ENCODE data around the gene TNNC1. TPM values are rescaled to one million over a fixed set of nuclear protein-coding genes. Genes with fewer than 3 reads are reported as not detected.

The TNNC1 gene
- total and polyA plus RNA-seq, 2 of the 13 experiments (the other 11 are each of a cell fraction or from before 2014, with no cell fraction given): 11.8 to 36.4 TPM

DNA sequence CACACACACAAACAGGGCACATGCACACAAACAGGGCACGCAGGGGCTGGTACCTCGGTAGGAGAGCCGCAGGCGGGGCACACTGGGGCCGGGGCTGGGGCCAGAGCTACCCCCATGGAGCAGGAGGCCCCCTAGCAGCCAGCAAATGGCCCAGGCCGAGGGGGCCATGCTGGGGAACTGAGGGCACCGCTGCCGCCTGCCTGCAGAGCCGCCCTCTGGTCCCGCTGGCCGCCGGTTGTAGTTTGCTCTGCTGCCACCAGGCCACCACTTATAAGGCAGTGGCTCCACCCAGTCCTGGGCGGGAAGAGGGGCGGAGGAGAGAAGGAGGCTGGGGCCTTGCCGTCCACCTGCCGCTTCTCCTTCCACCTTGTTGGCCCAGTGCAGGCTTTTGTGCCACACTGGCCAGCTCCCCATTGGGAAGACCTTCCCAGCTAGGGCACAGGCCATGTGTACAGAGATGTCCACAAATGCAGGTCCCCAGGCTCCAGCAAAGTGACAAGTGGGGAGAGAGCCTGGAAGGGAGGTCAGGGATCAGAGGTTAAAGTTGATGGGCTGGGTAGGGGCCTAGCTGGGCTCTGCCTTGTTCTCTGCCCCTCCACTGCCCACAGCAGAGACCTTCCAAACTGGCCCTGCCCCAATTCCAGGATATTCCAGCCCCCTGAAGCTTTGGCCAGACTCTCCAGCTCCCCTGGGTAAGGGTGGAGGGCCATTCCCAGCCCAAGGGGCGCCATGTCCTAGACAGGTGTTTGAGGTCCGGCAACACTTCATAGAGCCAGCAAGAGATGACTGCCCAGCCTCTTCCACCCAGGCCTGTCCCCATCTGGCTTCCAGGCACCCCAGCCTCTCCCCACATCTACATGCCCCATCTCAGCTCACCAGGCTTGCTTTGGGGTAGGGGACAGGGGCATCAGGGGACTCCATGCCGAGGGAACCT, 8.7 kb downstream of the TNNC1 start, which contains the start of gene SEMA3G (continued):
- TF ChIP-seq CEBPZ (IDR thresholded peaks at IDR 0.05; ENCODE audit: low read length) (no peak), ELF4 (CRISPR knock-in tag; IDR thresholded peaks at IDR 0.05; ENCODE audit: borderline replicate concordance) (no peak), CHD2 (IDR thresholded peaks at IDR 0.05; ENCODE audit: low read depth, low read length) (no peak), ZNF572 (CRISPR knock-in tag; IDR thresholded peaks at IDR 0.05) (peak; percentile 14; the same call in 1 of the 2 replicates), NCOA2 (CRISPR knock-in tag; IDR thresholded peaks at IDR 0.05) (0 out of 2 replicates have a peak, but pooled peaks have one; percentile 10), EHMT2 (IDR thresholded peaks at IDR 0.05; ENCODE audit: borderline replicate concordance, low read depth, low read length) (no peak), ZNF292 (CRISPR knock-in tag; IDR thresholded peaks at IDR 0.05; ENCODE audit: borderline replicate concordance, low read depth) (peak; percentile 32; the same call in 1 of the 2 replicates), MBNL3 (CRISPR knock-in tag; conservative IDR thresholded peaks at IDR 0.05) (no peak), XRCC5 (optimal IDR thresholded peaks at IDR 0.05; ENCODE audit: low read length) (peak; percentile 67), ZNF605 (CRISPR knock-in tag; IDR thresholded peaks at IDR 0.05) (peak; percentile 76; the same call in 1 of the 2 replicates), ZXDC (CRISPR knock-in tag; IDR thresholded peaks at IDR 0.05) (no peak), ZBTB7B (CRISPR knock-in tag; IDR thresholded peaks at IDR 0.05) (no peak), YEATS4 (CRISPR knock-in tag; IDR thresholded peaks at IDR 0.05; ENCODE audit: borderline replicate concordance) (no peak), GFI1 (CRISPR knock-in tag; IDR thresholded peaks at IDR 0.05; ENCODE audit: borderline replicate concordance) (no peak; the same call in 1 of the 2 replicates), ZNF382 (CRISPR knock-in tag; IDR thresholded peaks at IDR 0.05; ENCODE audit: borderline replicate concordance) (no peak), ZSCAN30 (CRISPR knock-in tag; IDR thresholded peaks at IDR 0.05) (no peak), SOX5 (CRISPR knock-in tag; IDR thresholded peaks at IDR 0.05; ENCODE audit: borderline replicate concordance) (peak; percentile 58; the same call in 1 of the 2 replicates), ZNF230 (CRISPR knock-in tag; IDR thresholded peaks at IDR 0.05) (peak; percentile 69; the same call in 1 of the 2 replicates), MXD3 (CRISPR knock-in tag; IDR thresholded peaks at IDR 0.05) (no peak), ZNF343 (CRISPR knock-in tag; IDR thresholded peaks at IDR 0.05) (no peak), NKX3-1 (CRISPR knock-in tag; IDR thresholded peaks at IDR 0.05) (no peak), PTBP1 (IDR thresholded peaks at IDR 0.05; ENCODE audit: low read depth, low read length, poor library complexity, severe bottlenecking) (no peak)

Measured in HepG2 (cell line).